IMR-90 (cell line): ENCODE measurements around the gene CAPN8. TPM values are rescaled to one million over a fixed set of nuclear protein-coding genes. Genes with fewer than 3 reads are reported as not detected.
A peak's percentile ranks its signal among the peaks of the same experiment; 100 is the strongest.

Source experiments
- ATAC-seq: fragments of 200-7000 bp; cut with Tn5 transposase; 2 replicates; pipeline ENCODE4 v1.9.1; 2020; ENCODE audit warnings: low read depth, mild to moderate bottlenecking, moderate library complexity
- BruUV-seq: library from RNA; stranded (reverse); fragments of 400-500 nt; replicated peaks from 2 replicates; lab custom pipeline; 2021; lab: Mats Ljungman, UMichigan
- CTCF ChIA-PET: fragments of 300-600 bp; formaldehyde crosslinking; extraction: SDS; loops from one replicate; lab custom pipeline; 2021; ENCODE audit warnings: antibody characterized with exemption; lab: Yijun Ruan, JAX
- POLR2A ChIA-PET: fragments of 300-600 bp; sonication (Branson Sonifier 250); formaldehyde crosslinking; loops from one replicate; lab custom pipeline; 2022; ENCODE audit warnings: antibody characterized with exemption; ENCODE audit not compliant: unreplicated experiment; lab: Charles Lee
- DNase-seq: peaks from one replicate; pipeline ENCODE4 v3.0.0; 2013
- H2AFZ ChIP-seq: replicated peaks from 2 replicates; pipeline ENCODE3; 2013; ENCODE audit warnings: low read length, mild to moderate bottlenecking; ENCODE audit not compliant: poor library complexity
- H2AK5ac ChIP-seq: 2 replicates; pipeline ENCODE4 v1.6.1; 2013; ENCODE audit warnings: low read depth, low read length, inconsistent platforms
- H2AK9ac ChIP-seq: replicated peaks from 2 replicates; pipeline ENCODE3; 2013; ENCODE audit warnings: mild to moderate bottlenecking, low read depth, low read length, moderate library complexity; ENCODE audit not compliant: poor library complexity
- H2BK120ac ChIP-seq: 2 replicates; pipeline ENCODE4 v1.6.1; 2013; ENCODE audit warnings: low read depth, low read length, inconsistent platforms
- H2BK15ac ChIP-seq: 3 replicates; pipeline ENCODE4 v1.6.1; 2013; ENCODE audit warnings: low read depth, low read length, inconsistent platforms
- H2BK20ac ChIP-seq: 2 replicates; pipeline ENCODE4 v1.6.1; 2013; ENCODE audit warnings: low read depth, mild to moderate bottlenecking, inconsistent platforms, low read length, moderate library complexity
- H2BK5ac ChIP-seq: 2 replicates; pipeline ENCODE4 v1.6.1; 2013; ENCODE audit warnings: mild to moderate bottlenecking, low read depth, low read length, inconsistent platforms; ENCODE audit not compliant: poor library complexity, severe bottlenecking
- H3K14ac ChIP-seq: replicated peaks from 2 replicates; pipeline ENCODE4 v1.6.1; 2013; ENCODE audit warnings: low read depth, low read length, inconsistent platforms
- H3K18ac ChIP-seq: 2 replicates; pipeline ENCODE4 v1.6.1; 2013; ENCODE audit warnings: low read depth, low read length, control low read depth
- H3K23ac ChIP-seq: 2 replicates; pipeline ENCODE4 v1.6.1; 2013; ENCODE audit warnings: low read depth, low read length, inconsistent platforms
- H3K27ac ChIP-seq: 2 replicates; pipeline ENCODE4 v1.5.1; 2013; ENCODE audit warnings: mild to moderate bottlenecking, control low read depth, low read length; ENCODE audit not compliant: insufficient read depth
- H3K27me3 ChIP-seq: 2 replicates; pipeline ENCODE4 v1.6.1; 2013; ENCODE audit warnings: low read length; ENCODE audit not compliant: control insufficient read depth, insufficient read depth
- H3K36me3 ChIP-seq: 2 replicates; pipeline ENCODE4 v1.6.1; 2013; ENCODE audit warnings: low read length, mixed read lengths; ENCODE audit not compliant: control insufficient read depth, insufficient read depth
- H3K4ac ChIP-seq: 2 replicates; pipeline ENCODE4 v1.6.1; 2013; ENCODE audit warnings: low read depth, low read length, inconsistent platforms
- H3K4me1 ChIP-seq: 2 replicates; pipeline ENCODE4 v1.6.1; 2013; ENCODE audit warnings: low read length, mixed read lengths; ENCODE audit not compliant: control insufficient read depth, insufficient read depth
- H3K4me2 ChIP-seq: 2 replicates; pipeline ENCODE4 v1.6.1; 2013; ENCODE audit warnings: low read depth, mild to moderate bottlenecking, control low read depth, low read length, moderate library complexity
- H3K4me3 ChIP-seq: 2 replicates; pipeline ENCODE4 v1.5.1; 2013; ENCODE audit warnings: low read depth, mild to moderate bottlenecking, control low read depth, low read length, moderate library complexity; ENCODE audit not compliant: insufficient read depth
- H3K56ac ChIP-seq: 2 replicates; pipeline ENCODE4 v1.6.1; 2013; ENCODE audit warnings: low read length, inconsistent platforms; ENCODE audit not compliant: insufficient read depth; ENCODE audit errors: extremely low read depth
- H3K79me1 ChIP-seq, 2 experiments: 2 replicates each; pipeline ENCODE4 v1.6.1; 2013; ENCODE audit warnings: low read length in 2 of 2, inconsistent platforms in 1 of 2, low read depth in 1 of 2
- H3K9ac ChIP-seq: 2 replicates; pipeline ENCODE4 v1.6.1; 2013; ENCODE audit warnings: low read depth, low read length, control low read depth
- H3K9me1 ChIP-seq: 2 replicates; pipeline ENCODE4 v1.6.1; 2013; ENCODE audit warnings: low read length, inconsistent platforms; ENCODE audit not compliant: insufficient read depth
- H3K9me3 ChIP-seq: 2 replicates; pipeline ENCODE4 v1.6.1; 2013; ENCODE audit warnings: low read length; ENCODE audit not compliant: control insufficient read depth, insufficient read depth
- H4K20me1 ChIP-seq: 2 replicates; pipeline ENCODE4 v1.6.1; 2013; ENCODE audit warnings: low read length, inconsistent platforms; ENCODE audit not compliant: insufficient read depth
- H4K5ac ChIP-seq: 2 replicates; pipeline ENCODE4 v1.6.1; 2013; ENCODE audit warnings: mild to moderate bottlenecking, low read depth, low read length, control low read depth
- H4K8ac ChIP-seq, 2 experiments: 2 replicates each; pipeline ENCODE4 v1.6.1; 2013; ENCODE audit warnings: low read depth in 2 of 2, low read length in 2 of 2, control low read depth in 1 of 2, inconsistent platforms in 1 of 2
- H4K91ac ChIP-seq: 2 replicates; pipeline ENCODE4 v1.6.1; 2013; ENCODE audit warnings: low read depth, low read length, inconsistent platforms; ENCODE audit not compliant: insufficient read depth
- CEBPB ChIP-seq: IDR thresholded peaks from 2 replicates; pipeline ENCODE4 v1.6.1; 2012; ENCODE audit warnings: low read depth, low read length, improper control_type of control experiment
- FOS ChIP-seq: fragments of 150-350 bp; IDR thresholded peaks from 2 replicates; pipeline ENCODE4 v1.6.1; 2016; ENCODE audit warnings: low read depth, low read length
- MAZ ChIP-seq: IDR thresholded peaks from 2 replicates; pipeline ENCODE4 v1.6.1; 2012; ENCODE audit warnings: low read depth, mild to moderate bottlenecking, low read length, improper control_type of control experiment, moderate library complexity, borderline replicate concordance
- MXI1 ChIP-seq: IDR thresholded peaks from 2 replicates; pipeline ENCODE4 v1.6.1; 2012; ENCODE audit warnings: low read depth, mild to moderate bottlenecking, low read length, moderate library complexity, borderline replicate concordance
- NFE2L2 ChIP-seq: fragments of 150-350 bp; IDR thresholded peaks from 2 replicates; pipeline ENCODE4 v1.6.1; 2016; ENCODE audit warnings: low read depth, mild to moderate bottlenecking, low read length
- RAD21 ChIP-seq: IDR thresholded peaks from 2 replicates; pipeline ENCODE4 v1.6.1; 2012; ENCODE audit warnings: low read length, improper control_type of control experiment
- RCOR1 ChIP-seq: IDR thresholded peaks from 2 replicates; pipeline ENCODE4 v1.6.1; 2012; ENCODE audit warnings: mild to moderate bottlenecking, low read length, improper control_type of control experiment; ENCODE audit not compliant: insufficient replicate concordance
- WGBS, 2 experiments: methylation state at CpG; one replicate each; pipeline versions ENCODE4 v1.1.5 to v1.1.7; 2013; ENCODE audit warnings: missing lambda C conversion rate in 2 of 2; ENCODE audit not compliant: insufficient read length in 1 of 2; ENCODE audit errors: extremely low coverage in 2 of 2; 5-methylcytosine and 5-hydroxymethylcytosine counted together
- dilution Hi-C: fragments of 300-500 bp; cut with HindIII; formaldehyde crosslinking; loops from one replicate; pipeline ENCODE4 v1.14.3; 2018; ENCODE audit warnings: low sequenced_read_pairs; ENCODE audit not compliant: unreplicated experiment
- in situ Hi-C: fragments of 300-500 bp; cut with MboI; formaldehyde crosslinking; loops from 3 replicates; pipeline ENCODE4 v1.14.3; 2019; ENCODE audit warnings: low sequenced_read_pairs, inconsistent platforms, mixed read lengths
- intact Hi-C: fragments of 100-400 bp; cut with micrococcal nuclease; formaldehyde crosslinking; loops from 2 replicates; pipeline ENCODE4 v1.10.0; 2022
- polyA plus RNA-seq, 3 experiments: library from polyadenylated mRNA; depleted of rRNA; stranded (reverse); fragments of >200 nt; gene quantifications; 2 replicates each; pipeline ENCODE4 v1.2.3, GENCODE V29; 2012; ENCODE audit warnings: low replicate concordance in 1 of 3
- total RNA-seq: library from RNA; depleted of rRNA; stranded (reverse); fragments of >200 nt; gene quantifications from 2 replicates; pipeline ENCODE4 v1.2.3, GENCODE V29; 2012
- TF ChIP-seq, protein P1 (sequence below): conservative IDR thresholded peaks from 2 replicates; pipeline ENCODE4 v1.5.1; 2012; ENCODE audit warnings: mild to moderate bottlenecking, low read depth, low read length, improper control_type of control experiment

Gene CAPN8
- total and polyA plus RNA-seq, 2 of the 4 experiments (the other 2 are of a cell fraction): not detected

GRCh38 chr1:223710179-223711133 lies 45.0 kb upstream of the CAPN8 start:
- peak overlapping the region; percentile 61; the same call in 2 of the 3 replicates for H2BK15ac ChIP-seq
- H3K4me2 ChIP-seq: no peak overlapping the region
- no peak overlapping the region for H4K8ac ChIP-seq
- peak overlapping the region; percentile 30; the same call in 1 of the 2 replicates for H2BK20ac ChIP-seq
- TF ChIP-seq, protein P1, sequence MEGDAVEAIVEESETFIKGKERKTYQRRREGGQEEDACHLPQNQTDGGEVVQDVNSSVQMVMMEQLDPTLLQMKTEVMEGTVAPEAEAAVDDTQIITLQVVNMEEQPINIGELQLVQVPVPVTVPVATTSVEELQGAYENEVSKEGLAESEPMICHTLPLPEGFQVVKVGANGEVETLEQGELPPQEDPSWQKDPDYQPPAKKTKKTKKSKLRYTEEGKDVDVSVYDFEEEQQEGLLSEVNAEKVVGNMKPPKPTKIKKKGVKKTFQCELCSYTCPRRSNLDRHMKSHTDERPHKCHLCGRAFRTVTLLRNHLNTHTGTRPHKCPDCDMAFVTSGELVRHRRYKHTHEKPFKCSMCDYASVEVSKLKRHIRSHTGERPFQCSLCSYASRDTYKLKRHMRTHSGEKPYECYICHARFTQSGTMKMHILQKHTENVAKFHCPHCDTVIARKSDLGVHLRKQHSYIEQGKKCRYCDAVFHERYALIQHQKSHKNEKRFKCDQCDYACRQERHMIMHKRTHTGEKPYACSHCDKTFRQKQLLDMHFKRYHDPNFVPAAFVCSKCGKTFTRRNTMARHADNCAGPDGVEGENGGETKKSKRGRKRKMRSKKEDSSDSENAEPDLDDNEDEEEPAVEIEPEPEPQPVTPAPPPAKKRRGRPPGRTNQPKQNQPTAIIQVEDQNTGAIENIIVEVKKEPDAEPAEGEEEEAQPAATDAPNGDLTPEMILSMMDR: no peak
- no peak for TF ChIP-seq MAZ
- TF ChIP-seq RAD21: no peak
- no peak for TF ChIP-seq NFE2L2
- no peak for TF ChIP-seq CEBPB
- no peak for TF ChIP-seq FOS
- TF ChIP-seq MXI1: no peak
- no peak for TF ChIP-seq RCOR1
- POLR2A ChIA-PET: interaction anchor here (1.0 kb wide), 1 partner anchor 9 kb away, joined by 3 read pairs; no protein-coding TSS in a partner anchor
- H4K91ac ChIP-seq: peak overlapping the region; percentile 17; the same call in 1 of the 2 replicates
- H3K4me1 ChIP-seq: peaks cover 26% of the 10 kb centered on the region
- in situ Hi-C loops: no loop called here
- H4K20me1 ChIP-seq: peaks cover 12% of the 10 kb centered on the region
- peak overlapping the region; percentile 39 for H3K4ac ChIP-seq
- H3K14ac ChIP-seq: 0 out of 2 replicates have a peak overlapping the region, but pooled peaks have one; percentile 11
- peak overlapping the region; percentile 56; the same call in 1 of the 2 replicates for H2AK5ac ChIP-seq
- BruUV-seq: no TSS peak
- no peak overlapping the region for H3K27ac ChIP-seq
- H3K27me3 ChIP-seq: no peaks in the 10 kb centered on the region
- H3K79me1 ChIP-seq: peaks cover 5 to 39% of the 10 kb centered on the region in 2 experiments; a peak in 2 of 4 replicates
- no peak overlapping the region for H4K5ac ChIP-seq
- intact Hi-C loops: no loop called here
- 90% methylated on average over 3 of the region's 12 CpGs; no CpG with 5 or more reads in 1 of the 2 experiments for WGBS, 2 experiments
- H3K23ac ChIP-seq: peak overlapping the region; percentile 45; the same call in 1 of the 2 replicates
- no peak overlapping the region for H3K9ac ChIP-seq
- H3K9me1 ChIP-seq: peaks cover 12% of the 10 kb centered on the region
- no peak overlapping the region for H3K56ac ChIP-seq
- peak overlapping the region; percentile 4 for H2BK5ac ChIP-seq
- dilution Hi-C loops: no loop called here
- no peak overlapping the region for H3K4me3 ChIP-seq
- ATAC-seq (no peak), DNase-seq (no peak)
- H2BK120ac ChIP-seq: peak overlapping the region; percentile 46; the same call in 1 of the 2 replicates
- no peak overlapping the region for H3K18ac ChIP-seq
- no peak overlapping the region for H2AFZ ChIP-seq
- H3K9me3 ChIP-seq: no peaks in the 10 kb centered on the region
- CTCF ChIA-PET: interaction anchor here (0.6 to 3.5 kb wide), 3 partner anchors 31 to 127 kb away, joined by 4 to 21 read pairs (median 7); no protein-coding TSS in a partner anchor
- H2AK9ac ChIP-seq: no peak overlapping the region
- peaks cover 2% of the 10 kb centered on the region; the same call in 1 of the 2 replicates for H3K36me3 ChIP-seq
